PFSK-1 (cell line): ENCODE measurements around the gene PREX1.

Experiments used
- FOXP2 ChIP-seq: optimal IDR thresholded peaks from 2 replicates; pipeline ENCODE3; 2011; ENCODE audit warnings: borderline replicate concordance, control low read depth, inconsistent platforms; ENCODE audit not compliant: insufficient read depth; ENCODE audit errors: extremely low read length, extremely low read depth
- POLR2AphosphoS5 ChIP-seq: IDR thresholded peaks from 2 replicates; pipeline ENCODE4 v1.6.1; 2012; ENCODE audit warnings: low read depth, mild to moderate bottlenecking, control low read depth, low read length, moderate library complexity
- SIN3A ChIP-seq: IDR thresholded peaks from 2 replicates; pipeline ENCODE4 v1.6.1; 2012; ENCODE audit warnings: mild to moderate bottlenecking, low read length, moderate library complexity, borderline replicate concordance; ENCODE audit not compliant: insufficient read depth
- TAF1 ChIP-seq: IDR thresholded peaks from 2 replicates; pipeline ENCODE4 v1.6.1; 2012; ENCODE audit warnings: low read length, control low read depth, borderline replicate concordance; ENCODE audit not compliant: insufficient read depth
- TF ChIP-seq, protein P1 (sequence below), 2 experiments: IDR thresholded peaks; 2 replicates each; pipeline versions ENCODE4 v1.6.1 to v1.8.0; 2011 to 2012; ENCODE audit warnings: low read depth in 2 of 2, low read length in 2 of 2, control low read depth in 1 of 2, inconsistent platforms in 1 of 2, mild to moderate bottlenecking in 1 of 2, moderate library complexity in 1 of 2; ENCODE audit not compliant: insufficient read depth in 1 of 2

Gene PREX1

DNA sequence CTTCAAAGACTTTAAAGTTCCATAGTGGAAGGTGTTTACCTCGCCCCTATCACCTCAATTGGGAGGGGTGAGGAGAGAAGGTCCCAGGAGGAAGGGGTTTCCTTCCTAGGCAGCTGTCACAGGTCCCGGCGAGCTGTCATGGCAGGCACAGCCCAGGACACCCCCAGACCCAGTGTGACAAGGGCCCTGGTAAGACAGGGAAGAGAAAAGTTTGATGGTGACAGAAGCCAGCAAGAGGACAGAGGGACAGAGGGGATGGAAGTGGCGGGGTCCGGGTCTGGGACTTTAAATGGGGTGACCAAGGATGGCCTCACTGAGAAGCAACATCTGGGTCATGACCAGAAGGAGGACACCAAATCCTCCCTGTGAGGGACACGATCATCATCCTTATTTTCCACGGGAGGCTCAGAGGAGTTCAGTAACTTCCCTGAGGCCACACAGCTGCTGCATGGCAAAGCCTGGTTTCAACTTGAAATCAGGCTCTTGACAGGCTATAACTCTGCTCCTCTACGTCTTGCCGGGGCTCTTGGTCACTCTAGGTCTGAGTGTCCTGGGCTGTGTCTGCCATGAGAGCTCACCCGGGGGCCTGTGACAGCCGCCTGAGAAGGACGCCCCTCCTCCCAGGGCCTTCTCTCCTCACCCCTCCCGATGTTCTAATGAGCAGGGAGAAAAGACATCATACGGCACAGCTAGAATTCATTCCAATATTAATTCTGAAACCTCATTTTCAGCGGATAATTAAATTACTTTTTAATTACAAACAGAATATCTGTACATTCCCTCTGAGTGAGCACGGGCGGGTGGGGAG is 222.2 kb downstream of the PREX1 start:
- TF ChIP-seq FOXP2 (no peak), SIN3A (no peak), POLR2AphosphoS5 (no peak), TAF1 (no peak)
- TF ChIP-seq, protein P1, sequence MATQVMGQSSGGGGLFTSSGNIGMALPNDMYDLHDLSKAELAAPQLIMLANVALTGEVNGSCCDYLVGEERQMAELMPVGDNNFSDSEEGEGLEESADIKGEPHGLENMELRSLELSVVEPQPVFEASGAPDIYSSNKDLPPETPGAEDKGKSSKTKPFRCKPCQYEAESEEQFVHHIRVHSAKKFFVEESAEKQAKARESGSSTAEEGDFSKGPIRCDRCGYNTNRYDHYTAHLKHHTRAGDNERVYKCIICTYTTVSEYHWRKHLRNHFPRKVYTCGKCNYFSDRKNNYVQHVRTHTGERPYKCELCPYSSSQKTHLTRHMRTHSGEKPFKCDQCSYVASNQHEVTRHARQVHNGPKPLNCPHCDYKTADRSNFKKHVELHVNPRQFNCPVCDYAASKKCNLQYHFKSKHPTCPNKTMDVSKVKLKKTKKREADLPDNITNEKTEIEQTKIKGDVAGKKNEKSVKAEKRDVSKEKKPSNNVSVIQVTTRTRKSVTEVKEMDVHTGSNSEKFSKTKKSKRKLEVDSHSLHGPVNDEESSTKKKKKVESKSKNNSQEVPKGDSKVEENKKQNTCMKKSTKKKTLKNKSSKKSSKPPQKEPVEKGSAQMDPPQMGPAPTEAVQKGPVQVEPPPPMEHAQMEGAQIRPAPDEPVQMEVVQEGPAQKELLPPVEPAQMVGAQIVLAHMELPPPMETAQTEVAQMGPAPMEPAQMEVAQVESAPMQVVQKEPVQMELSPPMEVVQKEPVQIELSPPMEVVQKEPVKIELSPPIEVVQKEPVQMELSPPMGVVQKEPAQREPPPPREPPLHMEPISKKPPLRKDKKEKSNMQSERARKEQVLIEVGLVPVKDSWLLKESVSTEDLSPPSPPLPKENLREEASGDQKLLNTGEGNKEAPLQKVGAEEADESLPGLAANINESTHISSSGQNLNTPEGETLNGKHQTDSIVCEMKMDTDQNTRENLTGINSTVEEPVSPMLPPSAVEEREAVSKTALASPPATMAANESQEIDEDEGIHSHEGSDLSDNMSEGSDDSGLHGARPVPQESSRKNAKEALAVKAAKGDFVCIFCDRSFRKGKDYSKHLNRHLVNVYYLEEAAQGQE (IDR thresholded peaks at IDR 0.05; ENCODE audit: insufficient read depth in 1 of 2, low read depth in 2 of 2, low read length in 2 of 2): no peak

DNA sequence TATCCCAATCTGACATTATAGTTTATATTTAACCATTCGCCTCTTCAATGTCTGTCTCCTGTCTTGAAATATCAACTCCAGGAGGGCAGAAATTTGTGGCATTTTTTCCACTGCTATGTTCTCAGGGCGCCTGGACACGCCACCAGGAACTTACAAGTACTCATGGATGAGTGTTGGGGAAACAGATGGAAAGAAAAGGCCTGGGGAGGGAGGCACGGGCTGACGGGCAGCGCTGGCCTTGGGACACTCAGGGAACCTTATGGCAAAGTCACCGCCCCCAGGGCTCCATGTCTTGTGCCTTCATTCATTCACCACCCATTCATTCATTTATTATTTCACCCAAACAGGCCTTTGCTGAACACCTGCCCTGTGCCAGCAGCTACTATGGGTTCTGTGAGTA is 222.9 kb downstream of the PREX1 start:
- TF ChIP-seq, protein P1 (IDR thresholded peaks at IDR 0.05; ENCODE audit: insufficient read depth in 1 of 2, low read depth in 2 of 2, low read length in 2 of 2): no peak
- no peak for TF ChIP-seq TAF1
- TF ChIP-seq POLR2AphosphoS5: no peak
- no peak for TF ChIP-seq FOXP2
- no peak for TF ChIP-seq SIN3A

DNA sequence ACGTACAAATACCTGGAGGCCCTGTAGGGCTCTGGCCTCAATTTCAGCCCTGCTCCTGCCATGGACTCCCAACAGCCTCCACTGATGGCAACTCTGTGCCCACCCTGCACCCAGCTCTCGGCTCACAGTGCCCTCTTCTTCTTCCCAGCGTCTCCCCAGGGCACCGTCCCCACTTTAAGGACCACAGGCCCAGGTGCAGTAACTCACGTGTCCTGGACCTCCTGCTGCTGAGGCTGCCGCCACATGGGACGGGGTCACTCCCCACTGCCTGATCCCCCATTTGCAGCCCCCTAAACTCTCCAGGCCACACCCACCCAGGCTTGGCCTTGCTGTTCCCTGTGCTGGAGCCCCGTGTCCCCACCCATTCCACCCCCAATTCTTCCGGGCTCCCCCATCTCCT is 223.4 kb downstream of the PREX1 start:
- TF ChIP-seq TAF1: no peak
- TF ChIP-seq, protein P1 (IDR thresholded peaks at IDR 0.05; ENCODE audit: insufficient read depth in 1 of 2, low read depth in 2 of 2, low read length in 2 of 2): no peak
- TF ChIP-seq SIN3A: no peak
- no peak for TF ChIP-seq POLR2AphosphoS5
- no peak for TF ChIP-seq FOXP2

DNA sequence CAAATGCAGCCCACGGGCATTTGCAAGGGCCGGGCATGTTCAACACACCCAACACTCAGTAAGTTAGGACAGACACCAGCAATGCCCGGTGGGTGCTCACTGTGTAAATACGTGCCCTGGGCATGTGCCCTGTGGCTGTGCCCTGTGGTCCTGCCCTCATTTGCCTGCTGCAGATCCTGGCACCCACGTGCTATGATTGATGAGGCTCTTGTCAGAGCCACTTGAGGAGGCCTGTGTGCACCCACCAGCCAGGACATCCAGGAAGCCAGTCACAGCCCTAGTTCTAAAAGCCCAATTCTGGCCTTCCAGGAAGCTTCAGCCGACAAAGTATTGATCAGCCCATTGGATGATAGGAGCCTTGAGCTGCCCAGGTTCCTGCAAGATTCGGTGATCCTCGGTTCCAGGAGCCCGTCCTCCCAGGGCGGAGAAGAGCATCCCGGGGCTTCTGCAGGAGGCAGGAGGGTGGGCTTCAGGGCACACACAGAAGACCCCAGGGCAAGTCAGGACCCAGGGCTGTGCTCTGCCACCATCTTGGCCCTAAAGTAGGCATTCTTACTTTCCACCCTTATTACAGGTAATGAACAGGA is 223.9 kb downstream of the PREX1 start:
- TF ChIP-seq TAF1 (no peak), FOXP2 (no peak)
- TF ChIP-seq, protein P1 (IDR thresholded peaks at IDR 0.05; ENCODE audit: insufficient read depth in 1 of 2, low read depth in 2 of 2, low read length in 2 of 2): no peak
